Right lobe of liver (tissue), 6 donors: Measurements from ENCODE around the gene SNHG17. TPM values are rescaled to one million over a fixed set of nuclear protein-coding genes. Genes with fewer than 3 reads are reported as not detected.

Source experiments
- ATAC-seq, 4 donors: fragments of 200-7000 bp; cut with Tn5 transposase; one replicate each; pipeline ENCODE4 v1.9.1; 2020; ENCODE audit warnings: mild to moderate bottlenecking in 4 of 4, moderate library complexity in 4 of 4
- DNase-seq, 3 donors: peaks; one replicate each; pipeline ENCODE4 v3.0.0-alpha.2; 2020
- H3K27ac ChIP-seq, 3 donors: fragments of 200-600 bp; one replicate each; pipeline ENCODE4 v1.8.0; 2022
- H3K27me3 ChIP-seq, 2 donors: fragments of 200-600 bp; one replicate each; pipeline ENCODE4 v1.8.0; 2022
- H3K36me3 ChIP-seq, 4 donors: fragments of 200-600 bp; sonication (generic) in 1 of 4; one replicate each; pipeline versions ENCODE4 v1.5.1 to v1.8.0; 2017 to 2022; ENCODE audit warnings: control low read depth in 1 of 4
- H3K4me1 ChIP-seq, 4 donors: fragments of 200-600 bp; sonication (generic) in 1 of 4; one replicate each; pipeline versions ENCODE4 v1.5.1 to v1.8.0; 2017 to 2022; ENCODE audit warnings: control low read depth in 1 of 4
- H3K4me3 ChIP-seq, 3 donors: fragments of 200-600 bp; one replicate each; pipeline ENCODE4 v1.8.0; 2022
- H3K9me3 ChIP-seq, 4 donors: fragments of 200-600 bp; sonication (generic) in 1 of 4; one replicate each; pipeline versions ENCODE4 v1.5.1 to v1.8.0; 2017 to 2022; ENCODE audit warnings: control low read depth in 1 of 4
- CTCF ChIP-seq, 4 donors: fragments of 200-600 bp in 3 of 4; fragments of 450-650 bp in 1 of 4; IDR thresholded peaks; one replicate each; pipeline versions ENCODE4 v1.5.1 to v1.8.0; 2016 to 2022; ENCODE audit warnings: antibody characterized with exemption in 4 of 4, mild to moderate bottlenecking in 2 of 4
- POLR2A ChIP-seq: fragments of 450-650 bp; IDR thresholded peaks from one replicate; pipeline ENCODE4 v1.6.1; 2017; ENCODE audit warnings: antibody characterized with exemption, mild to moderate bottlenecking
- WGBS: methylation state at CpG from one replicate; pipeline ENCODE4 v1.1.6; 2018; ENCODE audit warnings: low coverage, low lambda C conversion rate; ENCODE audit not compliant: insufficient coverage; ENCODE audit errors: missing lambda C conversion rate; 5-methylcytosine and 5-hydroxymethylcytosine counted together
- intact Hi-C, 2 donors: fragments of 100-400 bp; cut with DNase I; formaldehyde crosslinking; loops; one replicate each; pipeline versions ENCODE4 v1.11.2 to v1.14.1; 2022
- long read RNA-seq: library from polyadenylated mRNA; unstranded; transcript quantifications from one replicate; pipeline ENCODE4 v2.0.0, GENCODE V29; 2019
- total RNA-seq, 6 experiments: library from RNA; depleted of rRNA in 2 of 6; stranded (reverse); fragments of >200 nt in 2 of 6; fragmentation: NEBNext Ultra II Directional in 3 of 6; extraction: Animal tissue kit (Norgen Biotek cat#: 25700) in 3 of 6; gene quantifications; one replicate each; pipeline versions ENCODE4 v1.1.0 to v1.2.4, GENCODE V29; 2016 to 2023
- donor health status: DM: no; HTN: yes; CAD: no.
- donor health status: DM: no; HTN: no; CAD: no.
- donor health status: DM: no; HTN: no; CAD: no.
- donor health status: DM: no; HTN: yes; CAD: no.
- donor health status: DM: no; HTN: yes; CAD: no.

Gene SNHG17
- 10 to 100 TPM in 2 of 6 experiments, 1 to 10 TPM in 4; 2.5 to 21.8 (median 8.5) TPM for total RNA-seq
- long read RNA-seq, result 0 reads

DNA sequence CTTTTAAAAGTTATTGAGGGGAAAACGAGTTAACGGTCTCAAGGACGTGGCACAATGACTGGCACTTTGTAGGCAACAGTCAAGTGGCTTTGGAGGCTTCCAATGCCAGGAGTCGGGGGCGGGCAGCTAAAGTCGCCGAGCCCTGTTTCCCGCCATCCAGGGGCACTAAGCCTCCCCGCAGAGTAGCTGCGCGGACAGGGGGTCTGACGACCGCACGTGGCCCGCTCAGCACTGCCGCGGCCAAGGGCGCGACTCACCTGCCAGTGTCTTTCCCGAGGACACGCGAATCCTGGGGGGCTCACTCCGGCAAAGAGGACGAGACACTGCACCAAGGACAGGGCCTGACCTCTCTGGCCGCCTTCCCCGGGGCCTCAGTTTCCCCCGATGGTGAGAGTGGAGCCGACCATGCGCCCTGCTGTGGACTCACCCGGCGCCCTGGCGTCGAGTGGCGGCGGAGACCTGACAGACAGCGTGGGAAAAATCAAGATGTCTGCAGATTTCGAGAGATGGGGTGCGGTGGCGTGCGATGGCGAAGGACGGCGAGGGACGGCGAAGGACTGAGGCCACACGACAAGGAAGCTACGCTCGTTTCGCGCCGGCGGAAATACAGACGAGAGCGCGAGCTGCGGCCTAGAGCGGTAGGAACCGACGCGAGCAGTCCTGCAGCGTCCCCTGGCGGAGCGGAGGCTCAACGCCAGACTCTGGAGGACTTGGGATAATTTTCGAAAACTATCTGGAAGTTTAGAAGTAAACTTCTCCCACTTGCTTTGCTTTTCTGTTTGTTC lies at the start of gene SNHG17:
Gene SNHG17, minus strand, starts transcription at position 559 of the 785 bp plus-strand sequence.
- peak within 1 kb of the TSS; percentile 41 to 78 (median 44) for H3K27ac ChIP-seq
- no peaks in the 10 kb centered on the region for H3K27me3 ChIP-seq
- TF ChIP-seq POLR2A, result peak; percentile 85
- peak; percentile 100 for TF ChIP-seq CTCF (IDR thresholded peaks at IDR 0.05)
- peak within 1 kb of the TSS; percentile 73 to 83 (median 81) for H3K4me3 ChIP-seq
- no peaks in the 10 kb centered on the region for H3K9me3 ChIP-seq
- peaks cover 0 to 34% (median 9%) of the 10 kb centered on the region in 4 donors for H3K36me3 ChIP-seq
- intact Hi-C loops, result no loop called here
- ATAC-seq, result peak; percentile 89 to 98 (median 94)
- WGBS, result 1% methylated on average over 32 of the region's 65 CpGs
- peaks cover 0 to 9% (median 4%) of the 10 kb centered on the region in 4 donors for H3K4me1 ChIP-seq
- DNase-seq, result peak; percentile 90 to 93 (median 92)

DNA sequence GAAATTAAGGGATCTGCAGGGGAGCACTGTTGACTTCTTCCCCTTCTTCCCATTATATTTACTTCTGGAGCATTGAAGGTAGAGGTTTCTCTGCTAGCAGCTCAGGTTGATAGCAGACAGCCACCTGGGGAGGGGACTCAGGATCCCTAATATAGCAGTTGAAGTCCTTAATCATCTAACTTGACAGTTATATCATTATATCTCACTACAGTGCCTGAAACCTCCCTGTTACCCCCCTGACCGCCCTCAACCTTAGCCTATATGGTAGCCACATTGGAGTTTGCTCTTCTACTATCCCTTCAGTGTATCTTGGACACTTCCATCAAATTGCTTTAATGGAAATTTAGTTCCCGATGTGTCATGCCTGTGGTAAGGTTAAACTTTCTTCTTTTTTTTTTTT lies 44.5 kb upstream of the SNHG17 start:
- Histone ChIP-seq H3K36me3 (no peaks in the 10 kb centered on the region), H3K4me1 (no peaks in the 10 kb centered on the region), H3K9me3 (no peaks in the 10 kb centered on the region), H3K4me3 (no peak overlapping the region), H3K27ac (no peak overlapping the region), H3K27me3 (no peaks in the 10 kb centered on the region)
- no peak for DNase-seq
- ATAC-seq, result no peak
- TF ChIP-seq POLR2A (no peak), CTCF (IDR thresholded peaks at IDR 0.05) (no peak)
- WGBS, result 100% methylated on average over 2 of the region's 2 CpGs
- intact Hi-C loops, result no loop called here

DNA sequence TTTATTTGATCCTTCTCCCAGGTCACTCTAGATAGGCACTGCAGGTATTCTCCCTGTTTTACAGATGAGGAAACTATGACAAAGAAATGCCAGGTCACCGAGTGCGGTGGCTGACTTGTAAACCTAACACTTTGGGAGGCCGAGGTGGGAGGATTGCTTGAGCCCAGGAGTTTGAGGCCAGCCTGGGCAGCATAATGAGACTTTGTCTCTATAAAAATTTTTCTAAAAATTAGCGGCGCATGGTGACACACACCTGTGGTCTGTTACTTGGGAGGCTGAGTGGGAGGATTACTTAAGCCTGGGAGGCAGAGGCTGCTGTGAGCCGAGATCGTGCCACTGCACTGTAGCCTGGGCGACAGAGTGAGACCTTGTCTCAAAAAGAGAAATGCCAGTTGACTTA lies 42.6 kb upstream of the SNHG17 start:
- DNase-seq (no peak), ATAC-seq (no peak)
- WGBS, result 100% methylated on average over 3 of the region's 8 CpGs
- no peaks in the 10 kb centered on the region for H3K9me3 ChIP-seq
- H3K27ac ChIP-seq, result no peak overlapping the region
- H3K4me3 ChIP-seq, result no peak overlapping the region
- no peaks in the 10 kb centered on the region for H3K36me3 ChIP-seq
- H3K4me1 ChIP-seq, result peaks cover 0 to 10% (median 3%) of the 10 kb centered on the region in 4 donors
- intact Hi-C loops, result no loop called here
- no peaks in the 10 kb centered on the region for H3K27me3 ChIP-seq
- no peak for TF ChIP-seq CTCF (IDR thresholded peaks at IDR 0.05)
- no peak for TF ChIP-seq POLR2A

DNA sequence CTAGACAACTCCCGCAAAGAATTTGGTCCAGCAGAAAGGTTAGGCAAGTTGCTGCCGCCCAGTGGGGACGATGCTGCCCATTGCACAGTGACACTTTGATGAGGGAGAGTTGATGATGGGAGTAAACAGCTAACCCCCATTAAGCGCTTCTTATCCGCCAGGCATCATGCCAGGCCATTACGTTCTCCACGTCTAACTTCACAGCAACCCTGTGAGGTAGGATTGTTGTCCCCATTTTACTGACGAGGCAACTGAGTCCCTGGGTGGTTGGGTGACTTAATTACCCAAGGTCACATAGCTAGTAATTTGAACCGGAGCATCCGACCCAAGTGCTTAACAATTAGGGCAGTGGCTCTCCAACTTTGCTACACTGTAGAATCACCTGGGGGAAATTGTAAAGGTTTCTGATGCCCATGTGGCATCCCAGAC lies 38.3 kb upstream of the SNHG17 start:
- Histone ChIP-seq H3K4me1 (peaks cover 0 to 10% (median 3%) of the 10 kb centered on the region in 4 donors), H3K4me3 (peak overlapping the region; percentile 77 to 87 (median 82)), H3K27me3 (no peaks in the 10 kb centered on the region), H3K36me3 (no peaks in the 10 kb centered on the region), H3K27ac (peak overlapping the region in 2 of 3 donors; percentile 73 to 86), H3K9me3 (no peaks in the 10 kb centered on the region)
- peak in 1 of 4 donors; percentile 6 for ATAC-seq
- 9% methylated on average over 9 of the region's 10 CpGs for WGBS
- no peak for DNase-seq
- intact Hi-C loops, result no loop called here
- no peak for TF ChIP-seq POLR2A
- peak in 1 of 4 donors; percentile 12 for TF ChIP-seq CTCF (IDR thresholded peaks at IDR 0.05)
